HepG2 (cell line): ENCODE results near the gene MTHFD1L. TPM values are rescaled to one million over a fixed set of nuclear protein-coding genes. Genes with fewer than 3 reads are reported as not detected.
A peak's percentile ranks its signal among the peaks of the same experiment; 100 is the strongest.

Experiments used
- BORCS8-MEF2B ChIP-seq: sonication (generic); formaldehyde crosslinking; IDR thresholded peaks from 2 replicates; pipeline ENCODE4 v1.8.0; 2022; ENCODE audit warnings: mild to moderate bottlenecking, missing genetic modification reagents
- HDAC2 ChIP-seq: sonication (generic); formaldehyde crosslinking; IDR thresholded peaks from 2 replicates; pipeline ENCODE4 v1.4.0; 2020; ENCODE audit warnings: missing genetic modification reagents
- IKZF4 ChIP-seq: sonication (generic); formaldehyde crosslinking; IDR thresholded peaks from 2 replicates; pipeline ENCODE4 v1.5.1; 2020; ENCODE audit warnings: borderline replicate concordance, mild to moderate bottlenecking, low read depth, missing genetic modification reagents; ENCODE audit errors: not compliant biosample characterization
- KLF15 ChIP-seq: sonication (generic); formaldehyde crosslinking; IDR thresholded peaks from 2 replicates; pipeline ENCODE4 v1.8.1; 2023; ENCODE audit warnings: borderline replicate concordance, mild to moderate bottlenecking, inconsistent platforms, missing genetic modification reagents, mixed read lengths
- LRRFIP1 ChIP-seq: sonication (generic); formaldehyde crosslinking; conservative IDR thresholded peaks from 2 replicates; pipeline ENCODE4 v1.4.0; 2020; ENCODE audit warnings: missing genetic modification reagents
- MAFK ChIP-seq, 2 experiments: IDR thresholded peaks in 1 of 2; conservative IDR thresholded peaks in 1 of 2; 2 replicates each; pipeline ENCODE4 v1.6.1; 2011; ENCODE audit warnings: improper control_type of control experiment in 2 of 2, low read length in 2 of 2
- NR0B2 ChIP-seq: sonication (generic); formaldehyde crosslinking; IDR thresholded peaks from 2 replicates; pipeline ENCODE4 v1.4.0; 2020; ENCODE audit warnings: mild to moderate bottlenecking, missing genetic modification reagents
- RBM39 ChIP-seq: fragments of 200-400 bp; formaldehyde crosslinking; IDR thresholded peaks from one replicate; pipeline ENCODE4 v1.6.1; 2018; ENCODE audit warnings: antibody characterized with exemption, mild to moderate bottlenecking, low read depth, low read length; ENCODE audit not compliant: poor library complexity, severe bottlenecking
- ZHX2 ChIP-seq, 2 experiments: sonication (generic) in 1 of 2; formaldehyde crosslinking in 1 of 2; IDR thresholded peaks; 2 replicates each; pipeline versions ENCODE4 v1.6.1 to v1.9.0; 2014 to 2022; ENCODE audit warnings: antibody characterized with exemption in 1 of 2, borderline replicate concordance in 1 of 2, inconsistent platforms in 1 of 2, low read depth in 1 of 2, missing genetic modification reagents in 1 of 2
- ZNF44 ChIP-seq: sonication (generic); formaldehyde crosslinking; IDR thresholded peaks from 2 replicates; pipeline ENCODE4 v1.5.1; 2020; ENCODE audit warnings: mild to moderate bottlenecking, missing genetic modification reagents
- ZNF660 ChIP-seq: sonication (generic); formaldehyde crosslinking; IDR thresholded peaks from 2 replicates; pipeline ENCODE4 v1.5.1; 2020; ENCODE audit warnings: mild to moderate bottlenecking, low read depth, missing genetic modification reagents, borderline replicate concordance
- polyA plus RNA-seq, 8 experiments: library from polyadenylated mRNA; depleted of rRNA in 3 of 8; stranded (reverse) in 7 of 8; unstranded in 1 of 8; fragments of >200 nt; fragmentation: Illumina TruSeq in 4 of 8; extraction: Trizol in 4 of 8; gene quantifications; 2 replicates each; pipeline versions ENCODE4 v1.2.1 to v1.2.3, GENCODE V29; 2011 to 2016; ENCODE audit warnings: low read depth in 4 of 8, missing spikeins in 1 of 8, mixed read lengths in 1 of 8; ENCODE audit not compliant: insufficient read depth in 1 of 8
- total RNA-seq, 5 experiments: library from RNA; depleted of rRNA; stranded (reverse); fragments of >200 nt; fragmentation: Illumina TruSeq; extraction: Trizol; gene quantifications; 2 replicates each; pipeline ENCODE4 v1.2.3, GENCODE V29; 2016; ENCODE audit warnings: low read depth in 1 of 5
- TF ChIP-seq, protein P1 (sequence below): sonication (generic); formaldehyde crosslinking; conservative IDR thresholded peaks from 2 replicates; pipeline ENCODE4 v1.8.0; 2022; ENCODE audit warnings: missing genetic modification reagents
- TF ChIP-seq, protein P2 (sequence below): IDR thresholded peaks from 2 replicates; pipeline ENCODE4 v1.6.1; 2016; ENCODE audit warnings: mild to moderate bottlenecking

The MTHFD1L gene
- total and polyA plus RNA-seq, 2 of the 13 experiments (the other 11 are each of a cell fraction or from before 2014, with no cell fraction given), result 24.0 to 39.6 TPM

DNA sequence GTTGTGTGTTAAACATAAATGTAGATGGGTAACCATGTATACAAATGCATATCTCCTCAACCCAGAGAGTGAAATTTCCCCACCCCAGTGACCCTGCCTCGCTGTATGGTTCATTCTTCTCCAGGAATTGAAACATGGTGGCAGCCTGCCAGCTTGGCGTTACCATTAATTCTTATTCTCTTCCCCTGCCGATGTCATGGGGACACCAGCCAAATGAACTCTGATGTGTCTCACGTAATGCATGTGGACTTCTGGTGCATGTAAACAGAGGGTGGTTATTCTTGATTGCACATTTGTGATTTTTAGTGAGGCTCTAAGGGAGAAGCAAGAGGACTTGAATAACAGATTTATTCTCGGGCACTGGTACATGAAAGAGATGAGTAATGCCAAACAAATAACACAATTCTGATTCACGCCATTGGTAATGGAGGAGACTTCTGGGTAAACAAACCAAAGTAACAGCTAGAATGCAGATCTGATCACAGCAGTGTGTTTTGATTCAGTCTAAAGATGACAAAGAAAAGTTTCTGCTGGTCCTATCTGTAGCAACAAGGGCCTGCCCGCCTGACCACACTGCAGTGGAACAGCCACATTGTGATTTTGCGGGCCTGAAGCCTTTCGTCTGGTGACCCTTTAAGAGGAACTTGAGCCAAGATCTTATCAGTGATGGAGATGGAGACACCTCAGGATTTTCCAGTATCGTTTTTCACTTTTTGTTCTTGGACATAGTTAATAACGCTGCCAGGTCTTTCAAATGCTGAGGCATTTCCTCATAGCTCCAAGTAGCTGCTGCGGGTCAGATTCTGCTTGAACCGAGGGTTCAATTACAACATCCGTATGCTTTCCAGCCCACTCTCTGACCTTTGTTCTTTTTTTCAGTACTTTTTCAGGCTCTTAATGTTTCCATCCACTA is 202.4 kb downstream of the MTHFD1L start (continued):
- TF ChIP-seq, protein P1, sequence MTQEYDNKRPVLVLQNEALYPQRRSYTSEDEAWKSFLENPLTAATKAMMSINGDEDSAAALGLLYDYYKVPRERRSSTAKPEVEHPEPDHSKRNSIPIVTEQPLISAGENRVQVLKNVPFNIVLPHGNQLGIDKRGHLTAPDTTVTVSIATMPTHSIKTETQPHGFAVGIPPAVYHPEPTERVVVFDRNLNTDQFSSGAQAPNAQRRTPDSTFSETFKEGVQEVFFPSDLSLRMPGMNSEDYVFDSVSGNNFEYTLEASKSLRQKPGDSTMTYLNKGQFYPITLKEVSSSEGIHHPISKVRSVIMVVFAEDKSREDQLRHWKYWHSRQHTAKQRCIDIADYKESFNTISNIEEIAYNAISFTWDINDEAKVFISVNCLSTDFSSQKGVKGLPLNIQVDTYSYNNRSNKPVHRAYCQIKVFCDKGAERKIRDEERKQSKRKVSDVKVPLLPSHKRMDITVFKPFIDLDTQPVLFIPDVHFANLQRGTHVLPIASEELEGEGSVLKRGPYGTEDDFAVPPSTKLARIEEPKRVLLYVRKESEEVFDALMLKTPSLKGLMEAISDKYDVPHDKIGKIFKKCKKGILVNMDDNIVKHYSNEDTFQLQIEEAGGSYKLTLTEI (CRISPR knock-in tag), result no peak
- TF ChIP-seq NR0B2 (CRISPR knock-in tag) (no peak), ZNF44 (no peak; the same call in 1 of the 2 replicates), IKZF4 (CRISPR knock-in tag) (no peak), ZNF660 (CRISPR knock-in tag) (no peak; the same call in 1 of the 2 replicates), BORCS8-MEF2B (peak; percentile 39; the same call in 1 of the 2 replicates), KLF15 (CRISPR knock-in tag) (no peak; the same call in 1 of the 2 replicates), RBM39 (no peak), LRRFIP1 (CRISPR knock-in tag) (no peak), ZHX2 (IDR thresholded peaks at IDR 0.05; ENCODE audit: low read depth) (peak; percentile 66; the same call in 1 of the 2 replicates), ZHX2 (CRISPR knock-in tag; IDR thresholded peaks at IDR 0.05; ENCODE audit: borderline replicate concordance) (no peak), MAFK (conservative IDR thresholded peaks at IDR 0.05 in 1 of 2, IDR thresholded peaks at IDR 0.05 in 1 of 2; ENCODE audit: low read length in 2 of 2) (0 out of 4 replicates have a peak, but pooled peaks of 1 of the 2 experiments have one; percentile 11), HDAC2 (CRISPR knock-in tag) (peak; percentile 88)
- TF ChIP-seq, protein P2, sequence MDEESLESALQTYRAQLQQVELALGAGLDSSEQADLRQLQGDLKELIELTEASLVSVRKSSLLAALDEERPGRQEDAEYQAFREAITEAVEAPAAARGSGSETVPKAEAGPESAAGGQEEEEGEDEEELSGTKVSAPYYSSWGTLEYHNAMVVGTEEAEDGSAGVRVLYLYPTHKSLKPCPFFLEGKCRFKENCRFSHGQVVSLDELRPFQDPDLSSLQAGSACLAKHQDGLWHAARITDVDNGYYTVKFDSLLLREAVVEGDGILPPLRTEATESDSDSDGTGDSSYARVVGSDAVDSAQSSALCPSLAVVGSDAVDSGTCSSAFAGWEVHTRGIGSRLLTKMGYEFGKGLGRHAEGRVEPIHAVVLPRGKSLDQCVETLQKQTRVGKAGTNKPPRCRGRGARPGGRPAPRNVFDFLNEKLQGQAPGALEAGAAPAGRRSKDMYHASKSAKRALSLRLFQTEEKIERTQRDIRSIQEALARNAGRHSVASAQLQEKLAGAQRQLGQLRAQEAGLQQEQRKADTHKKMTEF (CRISPR knock-in tag), result peak; percentile 83
